NCI-H345 (cell line): Measurements from ENCODE around the gene STARD7.

Experiments
- DNase-seq: peaks from one replicate; lab custom pipeline; 2025; lab: John Stamatoyannopoulos, UW

Gene STARD7

GRCh38 chr2:96135171-96135570 lies 73.5 kb downstream of the STARD7 start:
- no peak for DNase-seq
